ENCODE data around the gene SUGCT.

The SUGCT gene

DNA sequence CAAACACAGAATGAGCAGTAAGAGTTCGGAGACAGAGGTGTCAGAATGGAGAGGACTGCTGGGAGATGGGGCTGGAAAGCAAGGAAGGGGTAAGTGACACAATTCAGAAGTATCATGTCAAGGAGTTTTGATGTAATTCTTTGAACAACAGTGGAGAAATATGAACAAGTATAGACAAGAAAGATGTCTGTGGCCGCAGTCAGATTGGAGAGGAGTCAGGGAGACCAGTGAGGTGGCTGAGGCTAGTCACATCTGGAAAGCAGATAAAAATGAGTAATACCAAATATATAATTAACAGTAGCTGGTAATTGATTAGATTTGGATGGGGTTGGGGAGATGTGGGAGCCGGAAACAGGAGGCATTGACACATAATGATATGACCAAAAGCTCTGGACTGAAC, 540.9 kb downstream of the SUGCT start:
- H4K20me1 ChIP-seq (ENCODE audit: insufficient read depth, low read length, poor library complexity, severe bottlenecking): no peaks in the 10 kb centered on the region
- no peak overlapping the region for H2AFZ ChIP-seq (ENCODE audit: low read length)

DNA sequence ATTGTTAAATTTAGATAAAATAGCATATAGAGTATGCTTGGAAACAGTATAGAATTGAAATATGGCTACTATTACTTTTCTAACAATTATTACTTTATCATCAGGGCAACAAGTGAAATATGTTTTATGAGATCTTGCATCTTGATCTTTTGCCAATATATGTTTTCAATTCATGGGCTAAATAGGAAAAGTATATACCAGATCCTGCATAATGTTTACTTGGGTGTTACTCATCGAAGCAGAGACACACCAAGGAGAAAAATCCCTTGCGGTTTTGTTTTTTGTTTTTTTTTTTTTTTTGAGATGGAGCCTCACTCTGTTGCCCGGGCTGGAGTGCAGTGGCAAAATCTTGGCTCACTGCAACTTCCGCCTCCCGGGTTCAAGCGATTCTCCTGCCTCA, 541.4 kb downstream of the SUGCT start:
- H3K9me3 ChIP-seq (ENCODE audit: insufficient read depth, low read depth, low read length): no peaks in the 10 kb centered on the region
- no peak overlapping the region for H3K9ac ChIP-seq (ENCODE audit: low read depth, low read length, poor library complexity, severe bottlenecking)
- H3K36me3 ChIP-seq (ENCODE audit: insufficient read depth, low read length): no peaks in the 10 kb centered on the region
- H4K20me1 ChIP-seq (ENCODE audit: insufficient read depth, low read length, poor library complexity, severe bottlenecking): no peaks in the 10 kb centered on the region
- H3K79me2 ChIP-seq (ENCODE audit: insufficient read depth, low read length): no peaks in the 10 kb centered on the region
- no peak overlapping the region for H2AFZ ChIP-seq (ENCODE audit: low read length)
- no peaks in the 10 kb centered on the region for H3K4me1 ChIP-seq (ENCODE audit: insufficient read depth, low read length, poor library complexity, severe bottlenecking)
- H3F3A ChIP-seq (ENCODE audit: low read depth): no peaks in the 10 kb centered on the region
- no peaks in the 10 kb centered on the region for H3K27me3 ChIP-seq (ENCODE audit: insufficient read depth, low read length, poor library complexity, severe bottlenecking)
- TF ChIP-seq EZH2phosphoT487 (IDR thresholded peaks at IDR 0.05; ENCODE audit: borderline replicate concordance) (no peak), CTCF (conservative IDR thresholded peaks at IDR 0.05; ENCODE audit: low read length) (no peak)
- H3K4me3 ChIP-seq (ENCODE audit: low read length, poor library complexity, severe bottlenecking): no peak overlapping the region
- no peaks in the 10 kb centered on the region for H3K9me2 ChIP-seq (replicated peaks; ENCODE audit: low read depth, low read length)
- H3K4me2 ChIP-seq (ENCODE audit: low read depth, low read length, poor library complexity, severe bottlenecking): no peak overlapping the region

More for the DNA sequence above, 540.9 kb downstream of the SUGCT start:
- Histone ChIP-seq H3K27me3 (ENCODE audit: insufficient read depth, low read length, poor library complexity, severe bottlenecking) (no peaks in the 10 kb centered on the region), H3K4me1 (ENCODE audit: insufficient read depth, low read length, poor library complexity, severe bottlenecking) (no peaks in the 10 kb centered on the region), H3K9me2 (replicated peaks; ENCODE audit: low read depth, low read length) (no peaks in the 10 kb centered on the region), H3K36me3 (ENCODE audit: insufficient read depth, low read length) (no peaks in the 10 kb centered on the region), H3F3A (ENCODE audit: low read depth) (no peaks in the 10 kb centered on the region), H3K9me3 (ENCODE audit: insufficient read depth, low read depth, low read length) (no peaks in the 10 kb centered on the region), H3K4me3 (ENCODE audit: low read length, poor library complexity, severe bottlenecking) (no peak overlapping the region), H3K9ac (ENCODE audit: low read depth, low read length, poor library complexity, severe bottlenecking) (no peak overlapping the region), H3K4me2 (ENCODE audit: low read depth, low read length, poor library complexity, severe bottlenecking) (no peak overlapping the region), H3K79me2 (ENCODE audit: insufficient read depth, low read length) (no peaks in the 10 kb centered on the region)
- no peak for TF ChIP-seq EZH2phosphoT487 (IDR thresholded peaks at IDR 0.05; ENCODE audit: borderline replicate concordance)
- TF ChIP-seq CTCF (conservative IDR thresholded peaks at IDR 0.05; ENCODE audit: low read length): no peak

DNA sequence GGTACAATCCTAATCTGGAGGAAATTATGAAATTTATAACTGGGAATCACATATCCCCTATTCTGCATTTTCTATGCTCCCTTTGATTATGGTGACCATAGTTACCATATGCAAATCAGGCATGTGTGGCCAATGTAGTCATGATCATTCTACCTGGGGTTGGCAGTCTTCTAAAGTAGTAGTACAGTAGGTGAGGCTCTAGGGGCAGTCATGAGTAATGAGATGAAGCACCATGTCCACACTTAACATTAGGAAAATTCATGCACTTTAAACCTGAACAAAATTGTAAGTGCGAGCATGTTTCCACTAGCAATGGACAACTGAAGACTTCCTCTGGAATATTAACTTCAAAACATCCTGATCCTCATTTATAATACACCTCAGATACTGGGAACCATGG, 545.9 kb downstream of the SUGCT start:
- H3F3A ChIP-seq (ENCODE audit: low read depth): no peaks in the 10 kb centered on the region
- no peaks in the 10 kb centered on the region for H4K20me1 ChIP-seq (ENCODE audit: insufficient read depth, low read length, poor library complexity, severe bottlenecking)
- H3K4me2 ChIP-seq (ENCODE audit: low read depth, low read length, poor library complexity, severe bottlenecking): no peak overlapping the region
- TF ChIP-seq CTCF (conservative IDR thresholded peaks at IDR 0.05; ENCODE audit: low read length) (peak; percentile 60), EZH2phosphoT487 (IDR thresholded peaks at IDR 0.05; ENCODE audit: borderline replicate concordance) (no peak)
- no peaks in the 10 kb centered on the region for H3K9me3 ChIP-seq (ENCODE audit: insufficient read depth, low read depth, low read length)
- no peaks in the 10 kb centered on the region for H3K4me1 ChIP-seq (ENCODE audit: insufficient read depth, low read length, poor library complexity, severe bottlenecking)
- H3K9ac ChIP-seq (ENCODE audit: low read depth, low read length, poor library complexity, severe bottlenecking): no peak overlapping the region
- H2AFZ ChIP-seq (ENCODE audit: low read length): no peak overlapping the region
- no peak overlapping the region for H3K4me3 ChIP-seq (ENCODE audit: low read length, poor library complexity, severe bottlenecking)
- H3K36me3 ChIP-seq (ENCODE audit: insufficient read depth, low read length): no peaks in the 10 kb centered on the region
- H3K79me2 ChIP-seq (ENCODE audit: insufficient read depth, low read length): no peaks in the 10 kb centered on the region
- H3K9me2 ChIP-seq (replicated peaks; ENCODE audit: low read depth, low read length): no peaks in the 10 kb centered on the region
- H3K27me3 ChIP-seq (ENCODE audit: insufficient read depth, low read length, poor library complexity, severe bottlenecking): no peaks in the 10 kb centered on the region
